Mucosa of rectum (tissue), 2 donors: ENCODE measurements around the gene CIP2A.
A peak's percentile ranks its signal among the peaks of the same experiment; 100 is the strongest.

Experiments
- H3K27ac ChIP-seq, 2 donors: one replicate each; pipeline ENCODE4 v1.7.0; 2013; ENCODE audit warnings: inconsistent platforms in 2 of 2, low read depth in 2 of 2, low read length in 2 of 2
- H3K27me3 ChIP-seq, 2 donors: one replicate each; pipeline ENCODE4 v1.7.0; 2013; ENCODE audit warnings: low read length in 2 of 2; ENCODE audit not compliant: control insufficient read depth in 2 of 2, insufficient read depth in 2 of 2
- H3K36me3 ChIP-seq, 2 donors: one replicate each; pipeline ENCODE4 v1.7.0; 2013; ENCODE audit warnings: low read length in 2 of 2; ENCODE audit not compliant: control insufficient read depth in 2 of 2, insufficient read depth in 2 of 2
- H3K4me1 ChIP-seq, 2 donors: one replicate each; pipeline ENCODE4 v1.7.0; 2013; ENCODE audit warnings: low read length in 2 of 2, mild to moderate bottlenecking in 1 of 2; ENCODE audit not compliant: control insufficient read depth in 2 of 2, insufficient read depth in 2 of 2
- H3K4me3 ChIP-seq, 2 donors: one replicate each; pipeline ENCODE4 v1.7.0; 2013; ENCODE audit warnings: low read length in 2 of 2
- H3K9ac ChIP-seq, 2 donors: one replicate each; pipeline ENCODE4 v1.7.0; 2013; ENCODE audit warnings: low read length in 2 of 2, low read depth in 1 of 2, mild to moderate bottlenecking in 1 of 2
- H3K9me3 ChIP-seq, 2 donors: one replicate each; pipeline ENCODE4 v1.7.0; 2013; ENCODE audit warnings: low read length in 2 of 2; ENCODE audit not compliant: control insufficient read depth in 2 of 2
- donor health status: healthy.
- donor health status: Normal muscosa, but diverticular disease.

The CIP2A gene

GRCh38 chr3:108546692-108547091, 42.5 kb downstream of the CIP2A start:
- Histone ChIP-seq H3K9ac (no peak overlapping the region), H3K27ac (no peak overlapping the region), H3K36me3 (no peaks in the 10 kb centered on the region), H3K4me3 (peak overlapping the region; percentile 10 to 53), H3K27me3 (no peaks in the 10 kb centered on the region), H3K4me1 (no peaks in the 10 kb centered on the region), H3K9me3 (no peaks in the 10 kb centered on the region)

GRCh38 chr3:108546247-108546646, 43.0 kb downstream of the CIP2A start:
- Histone ChIP-seq H3K4me3 (peak overlapping the region; percentile 10 to 53), H3K4me1 (no peaks in the 10 kb centered on the region), H3K27me3 (no peaks in the 10 kb centered on the region), H3K27ac (no peak overlapping the region), H3K36me3 (no peaks in the 10 kb centered on the region), H3K9me3 (no peaks in the 10 kb centered on the region), H3K9ac (peak overlapping the region in 1 of 2 donors; percentile 26)

GRCh38 chr3:108538083-108538482, 51.2 kb downstream of the CIP2A start:
- no peak overlapping the region for H3K9ac ChIP-seq
- H3K4me3 ChIP-seq: no peak overlapping the region
- no peaks in the 10 kb centered on the region for H3K36me3 ChIP-seq
- no peak overlapping the region for H3K27ac ChIP-seq
- no peaks in the 10 kb centered on the region for H3K27me3 ChIP-seq
- H3K9me3 ChIP-seq: no peaks in the 10 kb centered on the region
- no peaks in the 10 kb centered on the region for H3K4me1 ChIP-seq

GRCh38 chr3:108528459-108529252, 60.6 kb downstream of the CIP2A start:
- Histone ChIP-seq H3K4me3 (no peak overlapping the region), H3K27ac (no peak overlapping the region), H3K9me3 (no peaks in the 10 kb centered on the region), H3K36me3 (no peaks in the 10 kb centered on the region), H3K4me1 (no peaks in the 10 kb centered on the region), H3K27me3 (no peaks in the 10 kb centered on the region), H3K9ac (no peak overlapping the region)

GRCh38 chr3:108527817-108528216, 61.4 kb downstream of the CIP2A start:
- H3K9me3 ChIP-seq: no peaks in the 10 kb centered on the region
- H3K27me3 ChIP-seq: no peaks in the 10 kb centered on the region
- H3K4me1 ChIP-seq: no peaks in the 10 kb centered on the region
- no peak overlapping the region for H3K27ac ChIP-seq
- H3K4me3 ChIP-seq: no peak overlapping the region
- H3K9ac ChIP-seq: no peak overlapping the region
- no peaks in the 10 kb centered on the region for H3K36me3 ChIP-seq

- no peaks in the 10 kb centered on the region for H3K36me3 ChIP-seq
- H3K27me3 ChIP-seq: no peaks in the 10 kb centered on the region
- H3K9me3 ChIP-seq: no peaks in the 10 kb centered on the region
- H3K9ac ChIP-seq: no peak overlapping the region
- no peak overlapping the region for H3K4me3 ChIP-seq
- H3K4me1 ChIP-seq: no peaks in the 10 kb centered on the region
- H3K27ac ChIP-seq: no peak overlapping the region
These were observed 62.1 kb downstream of the CIP2A start for GRCh38 chr3:108527109-108527508.

GRCh38 chr3:108525971-108526370, 63.3 kb downstream of the CIP2A start:
- no peaks in the 10 kb centered on the region for H3K4me1 ChIP-seq
- H3K36me3 ChIP-seq: no peaks in the 10 kb centered on the region
- no peak overlapping the region for H3K9ac ChIP-seq
- no peaks in the 10 kb centered on the region for H3K9me3 ChIP-seq
- H3K27ac ChIP-seq: no peak overlapping the region
- H3K27me3 ChIP-seq: no peaks in the 10 kb centered on the region
- H3K4me3 ChIP-seq: no peak overlapping the region

- Histone ChIP-seq H3K36me3 (no peaks in the 10 kb centered on the region), H3K4me1 (no peaks in the 10 kb centered on the region), H3K9me3 (no peaks in the 10 kb centered on the region), H3K27me3 (no peaks in the 10 kb centered on the region), H3K9ac (no peak overlapping the region), H3K27ac (no peak overlapping the region), H3K4me3 (no peak overlapping the region)
These were observed 64.0 kb downstream of the CIP2A start for GRCh38 chr3:108525256-108525655.

- Histone ChIP-seq H3K9me3 (no peaks in the 10 kb centered on the region), H3K4me1 (no peaks in the 10 kb centered on the region), H3K4me3 (no peak overlapping the region), H3K27me3 (no peaks in the 10 kb centered on the region), H3K27ac (no peak overlapping the region), H3K36me3 (no peaks in the 10 kb centered on the region), H3K9ac (no peak overlapping the region)
These were observed 64.7 kb downstream of the CIP2A start for GRCh38 chr3:108524537-108524936.

- Histone ChIP-seq H3K36me3 (no peaks in the 10 kb centered on the region), H3K9me3 (no peaks in the 10 kb centered on the region), H3K4me3 (no peak overlapping the region), H3K9ac (no peak overlapping the region), H3K27me3 (no peaks in the 10 kb centered on the region), H3K4me1 (no peaks in the 10 kb centered on the region), H3K27ac (no peak overlapping the region)
These were observed 70.3 kb downstream of the CIP2A start for GRCh38 chr3:108518895-108519294.
